OCI-LY1 (cell line): ENCODE data around the gene PRKCB.

ENCODE experiments used
- H2AFZ ChIP-seq: fragments of 200-600 bp; sonication (generic), shearing (Covaris generic); 2 replicates; pipeline ENCODE4 v1.6.0; 2014; ENCODE audit warnings: antibody characterized with exemption, mild to moderate bottlenecking, low read length
- H3F3A ChIP-seq: fragments of 200-600 bp; sonication (generic), shearing (Covaris generic); 2 replicates; pipeline ENCODE4 v1.6.0; 2014; ENCODE audit warnings: mild to moderate bottlenecking, antibody characterized with exemption, low read length, moderate library complexity; ENCODE audit not compliant: insufficient read depth
- H3K27ac ChIP-seq: fragments of 200-600 bp; sonication (generic); 2 replicates; pipeline ENCODE4 v1.5.1; 2014; ENCODE audit warnings: low read length, mixed run types, mild to moderate bottlenecking, low read depth; ENCODE audit not compliant: poor library complexity, severe bottlenecking
- H3K27me3 ChIP-seq: fragments of 200-600 bp; sonication (generic); 2 replicates; pipeline ENCODE4 v1.6.0; 2014; ENCODE audit warnings: antibody characterized with exemption, mild to moderate bottlenecking, low read length, moderate library complexity; ENCODE audit not compliant: insufficient read depth
- H3K36me3 ChIP-seq: fragments of 200-600 bp; sonication (generic); 2 replicates; pipeline ENCODE4 v1.6.1; 2014; ENCODE audit warnings: mild to moderate bottlenecking, antibody characterized with exemption, low read length, moderate library complexity, mixed read lengths; ENCODE audit not compliant: insufficient read depth
- H3K4me1 ChIP-seq: fragments of 200-600 bp; sonication (generic); 2 replicates; pipeline ENCODE4 v1.5.1; 2014; ENCODE audit warnings: mild to moderate bottlenecking, low read length, moderate library complexity; ENCODE audit not compliant: insufficient read depth, severe bottlenecking
- H3K4me2 ChIP-seq: fragments of 200-600 bp; sonication (generic), shearing (Covaris generic); 2 replicates; pipeline ENCODE4 v1.6.1; 2014; ENCODE audit warnings: low read length
- H3K4me3 ChIP-seq: fragments of 200-600 bp; sonication (generic); 2 replicates; pipeline ENCODE4 v1.5.1; 2014; ENCODE audit warnings: low read length, low read depth, mild to moderate bottlenecking, mixed read lengths; ENCODE audit not compliant: poor library complexity, severe bottlenecking
- H3K79me2 ChIP-seq: fragments of 200-600 bp; shearing (Covaris generic); 2 replicates; pipeline ENCODE4 v1.6.1; 2016; ENCODE audit warnings: mixed run types, low read length, mixed read lengths; ENCODE audit not compliant: insufficient read depth
- H3K9ac ChIP-seq: fragments of 200-600 bp; sonication (generic), shearing (Covaris generic); 2 replicates; pipeline ENCODE4 v1.6.1; 2014; ENCODE audit warnings: mild to moderate bottlenecking, low read length, mixed read lengths
- H3K9me2 ChIP-seq: fragments of 200-600 bp; sonication (generic), shearing (Covaris generic); 2 replicates; pipeline ENCODE4 v1.6.1; 2014; ENCODE audit warnings: low read depth, mild to moderate bottlenecking, low read length, mixed read lengths
- H3K9me3 ChIP-seq: fragments of 200-600 bp; shearing (Covaris generic); 2 replicates; pipeline ENCODE4 v1.6.1; 2014; ENCODE audit warnings: low read length, mixed read lengths
- H4K20me1 ChIP-seq: fragments of 200-600 bp; sonication (generic), shearing (Covaris generic); 2 replicates; pipeline ENCODE4 v1.6.0; 2016; ENCODE audit warnings: mild to moderate bottlenecking, low read length; ENCODE audit not compliant: insufficient read depth
- EZH2 ChIP-seq: fragments of 200-600 bp; sonication (generic), shearing (Covaris generic); IDR thresholded peaks from 2 replicates; pipeline ENCODE4 v1.8.0; 2017; ENCODE audit warnings: borderline replicate concordance, mixed run types, mild to moderate bottlenecking, antibody characterized with exemption, low read length, moderate library complexity, mixed read lengths
- TF ChIP-seq, protein P1 (sequence below): fragments of 200-600 bp; sonication (generic), shearing (Covaris generic); IDR thresholded peaks from 2 replicates; pipeline ENCODE4 v1.5.1; 2017; ENCODE audit warnings: mild to moderate bottlenecking, antibody characterized with exemption, low read length, moderate library complexity, mixed read lengths

Gene PRKCB

DNA sequence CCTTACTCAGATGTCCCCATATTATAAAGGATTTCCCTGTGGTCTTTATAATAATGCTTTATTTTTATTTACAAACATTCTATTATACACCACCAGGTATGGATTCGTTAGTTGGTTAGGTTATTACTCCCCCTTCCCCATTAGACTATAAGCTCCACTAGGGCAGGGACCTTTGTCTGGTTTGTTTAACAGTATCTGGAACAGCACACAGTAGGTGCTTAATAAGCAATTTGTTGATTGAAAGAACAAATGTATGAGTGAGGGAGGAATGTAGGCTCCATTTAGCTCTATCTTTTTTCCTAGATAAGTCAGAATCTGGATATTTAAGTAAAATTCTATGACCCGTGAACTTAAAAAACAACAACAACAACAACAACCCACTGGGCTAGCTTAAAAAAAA, 2.3 kb upstream of the PRKCB start:
- Histone ChIP-seq H3K36me3 (no peaks in the 10 kb centered on the region; the same call in 1 of the 2 replicates), H2AFZ (no peak overlapping the region), H3K9me3 (peaks cover 4% of the 10 kb centered on the region; the same call in 1 of the 2 replicates), H3K79me2 (no peaks in the 10 kb centered on the region), H3K9me2 (no peaks in the 10 kb centered on the region), H4K20me1 (no peaks in the 10 kb centered on the region), H3K4me2 (no peak overlapping the region), H3K27me3 (no peaks in the 10 kb centered on the region), H3F3A (no peaks in the 10 kb centered on the region), H3K9ac (no peak overlapping the region), H3K4me3 (no peak overlapping the region), H3K27ac (no peak overlapping the region), H3K4me1 (peaks cover 24% of the 10 kb centered on the region)
- TF ChIP-seq EZH2: no peak
- TF ChIP-seq, protein P1, sequence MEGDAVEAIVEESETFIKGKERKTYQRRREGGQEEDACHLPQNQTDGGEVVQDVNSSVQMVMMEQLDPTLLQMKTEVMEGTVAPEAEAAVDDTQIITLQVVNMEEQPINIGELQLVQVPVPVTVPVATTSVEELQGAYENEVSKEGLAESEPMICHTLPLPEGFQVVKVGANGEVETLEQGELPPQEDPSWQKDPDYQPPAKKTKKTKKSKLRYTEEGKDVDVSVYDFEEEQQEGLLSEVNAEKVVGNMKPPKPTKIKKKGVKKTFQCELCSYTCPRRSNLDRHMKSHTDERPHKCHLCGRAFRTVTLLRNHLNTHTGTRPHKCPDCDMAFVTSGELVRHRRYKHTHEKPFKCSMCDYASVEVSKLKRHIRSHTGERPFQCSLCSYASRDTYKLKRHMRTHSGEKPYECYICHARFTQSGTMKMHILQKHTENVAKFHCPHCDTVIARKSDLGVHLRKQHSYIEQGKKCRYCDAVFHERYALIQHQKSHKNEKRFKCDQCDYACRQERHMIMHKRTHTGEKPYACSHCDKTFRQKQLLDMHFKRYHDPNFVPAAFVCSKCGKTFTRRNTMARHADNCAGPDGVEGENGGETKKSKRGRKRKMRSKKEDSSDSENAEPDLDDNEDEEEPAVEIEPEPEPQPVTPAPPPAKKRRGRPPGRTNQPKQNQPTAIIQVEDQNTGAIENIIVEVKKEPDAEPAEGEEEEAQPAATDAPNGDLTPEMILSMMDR: no peak

DNA sequence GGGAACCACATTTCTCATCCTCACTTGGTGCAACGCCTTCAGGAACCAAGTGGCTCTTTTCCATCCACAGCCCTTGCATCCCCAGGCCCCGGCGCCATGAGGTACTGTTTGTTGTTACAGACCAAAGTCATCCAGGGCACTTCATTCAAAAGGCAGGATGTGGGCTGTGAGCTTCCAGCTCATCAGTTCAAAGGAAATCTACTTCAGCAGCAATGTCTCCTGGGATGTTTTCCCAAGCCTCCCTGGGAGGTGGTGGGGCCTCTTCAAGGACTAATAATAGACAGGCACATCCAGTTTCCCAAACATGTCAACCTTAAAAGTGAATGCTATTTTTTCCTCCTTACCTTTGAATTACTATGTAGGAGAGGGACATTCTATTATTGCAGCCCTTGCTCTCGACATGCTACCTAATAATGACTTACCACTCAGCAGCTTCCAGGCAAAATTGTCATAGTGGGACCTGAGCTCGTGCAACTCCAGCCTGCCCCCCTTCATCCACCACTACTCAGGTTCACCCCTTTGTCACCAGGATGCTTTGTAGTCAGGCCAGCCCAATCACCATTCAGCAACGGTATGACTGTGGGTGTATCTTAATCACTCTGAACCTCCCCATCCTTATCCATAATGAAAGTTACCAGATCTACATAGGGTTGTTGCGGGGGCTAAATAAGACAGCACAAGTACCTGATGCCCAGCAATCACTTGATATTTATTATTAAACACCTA, 1.7 kb upstream of the PRKCB start:
- Histone ChIP-seq H3K27ac (no peak overlapping the region), H3K27me3 (no peaks in the 10 kb centered on the region), H3K4me2 (no peak overlapping the region), H3K9me2 (no peaks in the 10 kb centered on the region), H3K9me3 (peaks cover 4% of the 10 kb centered on the region; the same call in 1 of the 2 replicates), H2AFZ (no peak overlapping the region), H3K4me3 (no peak overlapping the region), H3F3A (no peaks in the 10 kb centered on the region), H4K20me1 (no peaks in the 10 kb centered on the region), H3K4me1 (peaks cover 24% of the 10 kb centered on the region), H3K36me3 (no peaks in the 10 kb centered on the region; the same call in 1 of the 2 replicates), H3K9ac (no peak overlapping the region), H3K79me2 (no peaks in the 10 kb centered on the region)
- TF ChIP-seq, protein P1: no peak
- no peak for TF ChIP-seq EZH2

DNA sequence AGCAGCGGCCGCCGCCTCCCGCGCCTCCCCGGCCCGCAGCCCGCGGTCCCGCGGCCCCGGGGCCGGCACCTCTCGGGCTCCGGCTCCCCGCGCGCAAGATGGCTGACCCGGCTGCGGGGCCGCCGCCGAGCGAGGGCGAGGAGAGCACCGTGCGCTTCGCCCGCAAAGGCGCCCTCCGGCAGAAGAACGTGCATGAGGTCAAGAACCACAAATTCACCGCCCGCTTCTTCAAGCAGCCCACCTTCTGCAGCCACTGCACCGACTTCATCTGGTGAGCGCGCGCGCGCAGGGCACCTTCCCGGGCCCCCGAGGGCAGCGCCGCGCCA, 258 bp downstream of the PRKCB start:
- H3K27me3 ChIP-seq: no peaks in the 10 kb centered on the region
- peaks cover 24% of the 10 kb centered on the region for H3K4me1 ChIP-seq
- H3K4me2 ChIP-seq: peak overlapping the region; percentile 68
- H4K20me1 ChIP-seq: no peaks in the 10 kb centered on the region
- H3K9ac ChIP-seq: peak overlapping the region; percentile 24
- H3K79me2 ChIP-seq: no peaks in the 10 kb centered on the region
- no peaks in the 10 kb centered on the region for H3K36me3 ChIP-seq
- peak overlapping the region; percentile 64 for H3K4me3 ChIP-seq
- H2AFZ ChIP-seq: no peak overlapping the region
- H3K9me2 ChIP-seq: no peaks in the 10 kb centered on the region
- H3F3A ChIP-seq: no peaks in the 10 kb centered on the region
- H3K27ac ChIP-seq: no peak overlapping the region
- H3K9me3 ChIP-seq: no peaks in the 10 kb centered on the region
- TF ChIP-seq EZH2: no peak
- TF ChIP-seq, protein P1: no peak
